ENCODE results near the gene DUS2. TPM values are rescaled to one million over a fixed set of nuclear protein-coding genes. Genes with fewer than 3 reads are reported as not detected.

DUS2 gene
- total RNA-seq, 4 donors from 2014 or later, result 4.5 to 9.6 (median 7.1) TPM

DNA sequence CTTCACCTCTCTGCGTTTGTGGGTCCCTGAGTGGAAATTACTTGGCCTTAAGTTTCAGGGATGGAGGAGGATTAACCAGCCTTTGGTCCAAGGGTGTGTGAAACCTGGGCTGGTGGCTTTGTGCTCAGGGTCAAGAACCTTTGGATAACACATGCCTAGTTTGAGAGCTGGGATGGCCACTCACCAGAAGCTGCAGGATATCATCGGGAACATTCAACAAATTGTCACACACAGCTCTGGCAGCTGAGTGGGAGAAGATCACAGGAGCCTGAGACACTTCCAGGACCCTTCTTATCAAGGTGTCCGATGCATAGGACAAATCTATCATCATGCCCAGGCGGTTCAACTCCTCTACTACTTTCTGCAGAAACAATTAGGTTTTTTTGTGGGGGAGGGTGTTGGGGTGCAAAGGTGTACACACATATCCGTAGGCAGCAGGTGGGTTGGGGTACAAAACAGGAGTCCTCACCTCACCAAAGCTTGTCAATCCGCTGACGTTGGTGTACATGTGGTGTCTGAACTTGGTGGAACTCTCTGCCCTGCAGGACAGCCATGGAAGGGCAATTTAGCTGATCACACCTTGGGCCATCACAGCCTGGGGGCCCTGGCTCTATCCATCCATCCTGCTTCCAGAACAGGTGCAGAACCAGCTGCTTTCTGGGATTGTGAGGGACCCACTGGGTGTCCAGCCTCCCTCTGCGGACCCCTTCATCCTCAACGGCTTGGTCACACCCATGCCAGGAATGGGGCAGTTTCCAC is 45.4 kb upstream of the DUS2 start:
- ATAC-seq (no peak), DNase-seq (no peak)
- no peaks in the 10 kb centered on the region for H3K27me3 ChIP-seq
- no peaks in the 10 kb centered on the region for H3K4me1 ChIP-seq
- no peak overlapping the region for H3K4me3 ChIP-seq
- in situ Hi-C loops (cut with MboI; ENCODE audit: low sequenced_read_pairs in 4 of 4), result no loop called here
- no peak overlapping the region for H3K27ac ChIP-seq
- H3K9me3 ChIP-seq, result no peaks in the 10 kb centered on the region
- TF ChIP-seq, protein P1, sequence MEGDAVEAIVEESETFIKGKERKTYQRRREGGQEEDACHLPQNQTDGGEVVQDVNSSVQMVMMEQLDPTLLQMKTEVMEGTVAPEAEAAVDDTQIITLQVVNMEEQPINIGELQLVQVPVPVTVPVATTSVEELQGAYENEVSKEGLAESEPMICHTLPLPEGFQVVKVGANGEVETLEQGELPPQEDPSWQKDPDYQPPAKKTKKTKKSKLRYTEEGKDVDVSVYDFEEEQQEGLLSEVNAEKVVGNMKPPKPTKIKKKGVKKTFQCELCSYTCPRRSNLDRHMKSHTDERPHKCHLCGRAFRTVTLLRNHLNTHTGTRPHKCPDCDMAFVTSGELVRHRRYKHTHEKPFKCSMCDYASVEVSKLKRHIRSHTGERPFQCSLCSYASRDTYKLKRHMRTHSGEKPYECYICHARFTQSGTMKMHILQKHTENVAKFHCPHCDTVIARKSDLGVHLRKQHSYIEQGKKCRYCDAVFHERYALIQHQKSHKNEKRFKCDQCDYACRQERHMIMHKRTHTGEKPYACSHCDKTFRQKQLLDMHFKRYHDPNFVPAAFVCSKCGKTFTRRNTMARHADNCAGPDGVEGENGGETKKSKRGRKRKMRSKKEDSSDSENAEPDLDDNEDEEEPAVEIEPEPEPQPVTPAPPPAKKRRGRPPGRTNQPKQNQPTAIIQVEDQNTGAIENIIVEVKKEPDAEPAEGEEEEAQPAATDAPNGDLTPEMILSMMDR (IDR thresholded peaks at IDR 0.05 in 4 of 5, conservative IDR thresholded peaks at IDR 0.05 in 1 of 5), result no peak
- TF ChIP-seq POLR2A (IDR thresholded peaks at IDR 0.05), result no peak
- intact Hi-C loops (cut with DNase I; ENCODE audit: low total_unique reads), result no loop called here
- no peaks in the 10 kb centered on the region for H3K36me3 ChIP-seq

DNA sequence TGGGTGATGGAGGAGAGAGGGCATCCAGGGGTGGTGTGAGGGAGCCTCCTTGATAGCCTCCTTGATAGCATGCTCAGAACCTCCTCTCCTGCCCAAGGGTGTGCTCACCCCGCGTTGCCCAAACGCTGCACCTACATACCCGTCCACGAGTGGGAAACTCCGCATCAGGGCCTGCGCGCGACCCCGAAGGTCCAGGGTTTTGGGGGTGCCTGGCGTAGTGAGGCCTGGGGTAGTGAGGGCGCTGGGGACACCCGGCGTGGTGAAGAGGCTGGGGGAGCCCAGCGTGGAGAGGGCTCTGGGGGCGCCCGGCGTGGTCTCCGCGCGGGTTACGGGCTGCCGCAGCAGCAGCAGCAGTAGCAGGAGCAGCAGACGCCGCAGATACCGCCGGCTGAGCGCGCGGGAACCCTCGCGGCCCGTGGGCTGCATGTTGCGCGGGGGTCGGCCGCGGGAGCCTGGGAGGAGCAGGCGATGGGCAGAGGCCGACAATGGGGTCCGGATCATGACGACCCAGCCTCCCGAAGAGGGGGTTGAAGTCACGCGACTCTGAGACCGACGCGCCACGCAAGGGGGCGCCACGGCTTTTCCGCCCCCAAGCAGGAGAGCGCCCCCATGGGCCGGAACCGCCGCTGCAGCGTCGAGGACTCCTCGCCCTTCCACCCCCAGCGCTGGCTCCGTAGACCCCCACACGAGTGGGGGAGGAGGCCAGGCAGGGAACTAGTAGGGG is 43.0 kb upstream of the DUS2 start, which contains the start of gene DPEP3:
TSS of gene DPEP3 (minus strand) at position 545 of the 724 bp plus-strand sequence. CDS start at position 426, 119 bp downstream.
- Histone ChIP-seq H3K36me3 (no peaks in the 10 kb centered on the region), H3K4me1 (peaks cover 11 to 18% of the 10 kb centered on the region in 2 donors), H3K27me3 (no peaks in the 10 kb centered on the region), H3K4me3 (no peak within 1 kb of the TSS), H3K9me3 (no peaks in the 10 kb centered on the region), H3K27ac (no peak within 1 kb of the TSS)
- in situ Hi-C loops (cut with MboI; ENCODE audit: low sequenced_read_pairs in 4 of 4) (no loop called here), intact Hi-C loops (cut with DNase I; ENCODE audit: low total_unique reads) (no loop called here)
- TF ChIP-seq, protein P1 (IDR thresholded peaks at IDR 0.05 in 4 of 5, conservative IDR thresholded peaks at IDR 0.05 in 1 of 5), result peak in 1 of 5 experiments; percentile 16
- TF ChIP-seq POLR2A (IDR thresholded peaks at IDR 0.05), result no peak
- ATAC-seq (no peak), DNase-seq (no peak)

- Histone ChIP-seq H3K4me1 (peaks cover 32% of the 10 kb centered on the region in 2 donors), H3K27ac (no peak overlapping the region), H3K36me3 (no peaks in the 10 kb centered on the region), H3K27me3 (no peaks in the 10 kb centered on the region), H3K4me3 (no peak overlapping the region), H3K9me3 (no peaks in the 10 kb centered on the region)
- DNase-seq (no peak), ATAC-seq (no peak)
- intact Hi-C loops (cut with DNase I; ENCODE audit: low total_unique reads), result no loop called here
- in situ Hi-C loops (cut with MboI; ENCODE audit: low sequenced_read_pairs in 4 of 4), result no loop called here
- TF ChIP-seq, protein P1 (IDR thresholded peaks at IDR 0.05 in 4 of 5, conservative IDR thresholded peaks at IDR 0.05 in 1 of 5), result no peak
- no peak for TF ChIP-seq POLR2A (IDR thresholded peaks at IDR 0.05)
Observed at GRCh38 chr16:67982011-67982696, 40.9 kb upstream of the DUS2 start.

DNA sequence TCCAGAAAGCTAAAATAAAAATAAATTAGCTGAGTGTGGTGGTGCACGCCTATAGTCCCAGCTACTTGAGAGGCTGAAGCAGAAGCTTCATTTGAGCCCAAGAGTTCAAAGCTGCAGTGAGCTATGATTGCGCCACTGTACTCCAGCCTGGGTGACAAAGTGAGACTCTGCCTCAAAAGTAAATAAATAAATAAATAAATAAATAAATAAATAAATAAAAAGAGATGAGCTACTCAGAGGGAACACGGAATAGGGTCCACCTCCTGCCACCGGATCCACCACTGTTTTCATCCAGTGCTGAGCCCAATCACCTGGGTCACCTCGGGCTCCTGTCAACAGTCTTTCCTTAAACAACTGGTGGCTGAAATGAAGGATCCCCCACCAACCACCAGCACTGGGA is 36.1 kb upstream of the DUS2 start:
- no peaks in the 10 kb centered on the region for H3K9me3 ChIP-seq
- H3K4me1 ChIP-seq, result peaks cover 64 to 65% of the 10 kb centered on the region in 2 donors
- H3K27me3 ChIP-seq, result no peaks in the 10 kb centered on the region
- peak in 1 of 2 donors; percentile 3 for ATAC-seq
- intact Hi-C loops (cut with DNase I; ENCODE audit: low total_unique reads), result loop anchor here (1.0 to 2.0 kb wide), 2 partner anchors 20 to 94 kb away; partner anchors contain the start of gene PSKH1
- DNase-seq, result no peak
- in situ Hi-C loops (cut with MboI; ENCODE audit: low sequenced_read_pairs in 4 of 4), result no loop called here
- H3K27ac ChIP-seq, result peak overlapping the region; percentile 83 to 93 (median 92)
- H3K36me3 ChIP-seq, result no peaks in the 10 kb centered on the region
- no peak overlapping the region for H3K4me3 ChIP-seq
- TF ChIP-seq, protein P1 (IDR thresholded peaks at IDR 0.05 in 4 of 5, conservative IDR thresholded peaks at IDR 0.05 in 1 of 5), result no peak
- TF ChIP-seq POLR2A (IDR thresholded peaks at IDR 0.05), result no peak

Measured in gastrocnemius medialis (tissue), 4 donors.